ENCODE measurements around the gene IL17REL. TPM values are rescaled to one million over a fixed set of nuclear protein-coding genes. Genes with fewer than 3 reads are reported as not detected.

IL17REL gene
- total and polyA plus RNA-seq, 2 of the 13 experiments (the other 11 are each of a cell fraction or from before 2014, with no cell fraction given) = not detected

DNA sequence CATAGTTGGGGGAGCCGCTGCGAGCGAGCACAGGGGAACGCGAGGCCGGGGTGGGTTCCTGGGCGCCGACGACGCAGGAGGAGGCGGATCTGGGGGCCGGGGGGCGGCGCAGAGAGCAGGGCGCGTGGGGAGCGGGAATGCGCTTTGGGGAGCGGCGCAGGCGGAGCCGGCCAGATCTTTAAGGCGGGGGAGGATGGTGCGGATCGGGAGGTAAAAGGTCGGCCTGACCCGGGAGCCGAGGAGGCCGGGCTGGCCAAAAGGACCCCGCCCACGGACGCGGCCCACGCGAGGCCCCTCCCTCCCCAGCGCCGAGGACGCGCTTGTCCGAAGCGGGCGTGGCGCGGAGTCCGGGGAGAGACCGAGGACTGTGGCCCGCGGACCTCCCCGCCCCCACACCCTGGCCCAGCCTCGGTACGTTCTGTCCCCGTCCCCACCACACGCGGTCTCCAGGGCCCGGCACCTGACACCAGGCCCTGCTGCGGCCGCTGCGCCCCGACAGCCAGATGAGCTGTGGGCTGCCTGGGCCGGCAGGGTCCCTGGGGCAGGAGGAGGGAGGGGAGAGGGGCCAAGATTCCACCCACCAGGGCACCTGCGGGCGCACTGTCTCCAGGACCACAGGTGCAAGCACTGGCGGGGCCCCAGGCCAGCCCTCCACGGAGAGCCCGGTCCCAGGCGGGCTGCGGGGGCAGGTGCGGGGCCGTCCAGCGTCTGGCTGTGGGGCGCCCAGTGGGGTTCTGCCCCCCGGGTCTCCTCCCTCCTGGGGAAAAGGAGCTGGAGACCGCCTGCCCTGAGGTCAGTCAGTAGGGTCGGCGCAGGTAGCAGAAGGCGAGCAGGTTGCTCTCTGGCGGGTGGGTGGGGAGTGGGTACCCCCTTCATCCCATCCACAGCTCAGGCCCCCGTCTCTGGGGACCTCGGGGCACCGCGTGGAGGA, 41.1 kb downstream of the IL17REL start (continued):
- TF ChIP-seq, protein P1, sequence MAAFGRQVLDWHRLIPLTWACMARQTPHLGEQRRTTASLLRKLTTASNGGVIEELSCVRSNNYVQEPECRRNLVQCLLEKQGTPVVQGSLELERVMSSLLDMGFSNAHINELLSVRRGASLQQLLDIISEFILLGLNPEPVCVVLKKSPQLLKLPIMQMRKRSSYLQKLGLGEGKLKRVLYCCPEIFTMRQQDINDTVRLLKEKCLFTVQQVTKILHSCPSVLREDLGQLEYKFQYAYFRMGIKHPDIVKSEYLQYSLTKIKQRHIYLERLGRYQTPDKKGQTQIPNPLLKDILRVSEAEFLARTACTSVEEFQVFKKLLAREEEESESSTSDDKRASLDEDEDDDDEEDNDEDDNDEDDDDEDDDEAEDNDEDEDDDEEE (CRISPR knock-in tag; IDR thresholded peaks at IDR 0.05) = no peak
- no peak; the same call in 1 of the 2 replicates for TF ChIP-seq ZNF891 (CRISPR knock-in tag; IDR thresholded peaks at IDR 0.05)
- no peak for TF ChIP-seq ZNF121 (CRISPR knock-in tag; IDR thresholded peaks at IDR 0.05)
- TF ChIP-seq CBX2 (IDR thresholded peaks at IDR 0.05; ENCODE audit: low read depth, low read length) = no peak
- TF ChIP-seq CBX2 (CRISPR knock-in tag; IDR thresholded peaks at IDR 0.05; ENCODE audit: low read depth) = no peak
- TF ChIP-seq RNF2 (conservative IDR thresholded peaks at IDR 0.05; ENCODE audit: low read depth) = peak; percentile 64; the same call in 1 of the 2 replicates
- no peak for TF ChIP-seq PHF20 (CRISPR knock-in tag; IDR thresholded peaks at IDR 0.05)
- TF ChIP-seq ZNF598 (CRISPR knock-in tag; IDR thresholded peaks at IDR 0.05; ENCODE audit: borderline replicate concordance) = no peak
- TF ChIP-seq, protein P2, sequence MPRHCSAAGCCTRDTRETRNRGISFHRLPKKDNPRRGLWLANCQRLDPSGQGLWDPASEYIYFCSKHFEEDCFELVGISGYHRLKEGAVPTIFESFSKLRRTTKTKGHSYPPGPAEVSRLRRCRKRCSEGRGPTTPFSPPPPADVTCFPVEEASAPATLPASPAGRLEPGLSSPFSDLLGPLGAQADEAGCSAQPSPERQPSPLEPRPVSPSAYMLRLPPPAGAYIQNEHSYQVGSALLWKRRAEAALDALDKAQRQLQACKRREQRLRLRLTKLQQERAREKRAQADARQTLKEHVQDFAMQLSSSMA (CRISPR knock-in tag; IDR thresholded peaks at IDR 0.05) = no peak
- no peak for TF ChIP-seq ZNF879 (CRISPR knock-in tag; IDR thresholded peaks at IDR 0.05)
- TF ChIP-seq KLF16 (CRISPR knock-in tag; IDR thresholded peaks at IDR 0.05) = no peak
- TF ChIP-seq FLYWCH1 (CRISPR knock-in tag; IDR thresholded peaks at IDR 0.05) = 0 out of 2 replicates have a peak, but pooled peaks have one; percentile 39
- TF ChIP-seq, protein P3, sequence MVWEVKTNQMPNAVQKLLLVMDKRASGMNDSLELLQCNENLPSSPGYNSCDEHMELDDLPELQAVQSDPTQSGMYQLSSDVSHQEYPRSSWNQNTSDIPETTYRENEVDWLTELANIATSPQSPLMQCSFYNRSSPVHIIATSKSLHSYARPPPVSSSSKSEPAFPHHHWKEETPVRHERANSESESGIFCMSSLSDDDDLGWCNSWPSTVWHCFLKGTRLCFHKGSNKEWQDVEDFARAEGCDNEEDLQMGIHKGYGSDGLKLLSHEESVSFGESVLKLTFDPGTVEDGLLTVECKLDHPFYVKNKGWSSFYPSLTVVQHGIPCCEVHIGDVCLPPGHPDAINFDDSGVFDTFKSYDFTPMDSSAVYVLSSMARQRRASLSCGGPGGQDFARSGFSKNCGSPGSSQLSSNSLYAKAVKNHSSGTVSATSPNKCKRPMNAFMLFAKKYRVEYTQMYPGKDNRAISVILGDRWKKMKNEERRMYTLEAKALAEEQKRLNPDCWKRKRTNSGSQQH (CRISPR knock-in tag; IDR thresholded peaks at IDR 0.05; ENCODE audit: low read depth) = no peak
- TF ChIP-seq HNRNPLL (IDR thresholded peaks at IDR 0.05; ENCODE audit: low read depth, low read length, poor library complexity, severe bottlenecking) = peak; percentile 81
- TF ChIP-seq ZNF788 (CRISPR knock-in tag; IDR thresholded peaks at IDR 0.05; ENCODE audit: borderline replicate concordance) = no peak
- TF ChIP-seq, protein P4, sequence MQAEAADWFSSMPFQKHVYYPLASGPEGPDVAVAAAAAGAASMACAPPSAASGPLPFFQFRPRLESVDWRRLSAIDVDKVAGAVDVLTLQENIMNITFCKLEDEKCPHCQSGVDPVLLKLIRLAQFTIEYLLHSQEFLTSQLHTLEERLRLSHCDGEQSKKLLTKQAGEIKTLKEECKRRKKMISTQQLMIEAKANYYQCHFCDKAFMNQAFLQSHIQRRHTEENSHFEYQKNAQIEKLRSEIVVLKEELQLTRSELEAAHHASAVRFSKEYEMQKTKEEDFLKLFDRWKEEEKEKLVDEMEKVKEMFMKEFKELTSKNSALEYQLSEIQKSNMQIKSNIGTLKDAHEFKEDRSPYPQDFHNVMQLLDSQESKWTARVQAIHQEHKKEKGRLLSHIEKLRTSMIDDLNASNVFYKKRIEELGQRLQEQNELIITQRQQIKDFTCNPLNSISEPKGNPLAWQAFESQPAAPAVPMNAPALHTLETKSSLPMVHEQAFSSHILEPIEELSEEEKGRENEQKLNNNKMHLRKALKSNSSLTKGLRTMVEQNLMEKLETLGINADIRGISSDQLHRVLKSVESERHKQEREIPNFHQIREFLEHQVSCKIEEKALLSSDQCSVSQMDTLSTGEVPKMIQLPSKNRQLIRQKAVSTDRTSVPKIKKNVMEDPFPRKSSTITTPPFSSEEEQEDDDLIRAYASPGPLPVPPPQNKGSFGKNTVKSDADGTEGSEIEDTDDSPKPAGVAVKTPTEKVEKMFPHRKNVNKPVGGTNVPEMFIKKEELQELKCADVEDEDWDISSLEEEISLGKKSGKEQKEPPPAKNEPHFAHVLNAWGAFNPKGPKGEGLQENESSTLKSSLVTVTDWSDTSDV (CRISPR knock-in tag; IDR thresholded peaks at IDR 0.05) = no peak
- TF ChIP-seq, protein P5, sequence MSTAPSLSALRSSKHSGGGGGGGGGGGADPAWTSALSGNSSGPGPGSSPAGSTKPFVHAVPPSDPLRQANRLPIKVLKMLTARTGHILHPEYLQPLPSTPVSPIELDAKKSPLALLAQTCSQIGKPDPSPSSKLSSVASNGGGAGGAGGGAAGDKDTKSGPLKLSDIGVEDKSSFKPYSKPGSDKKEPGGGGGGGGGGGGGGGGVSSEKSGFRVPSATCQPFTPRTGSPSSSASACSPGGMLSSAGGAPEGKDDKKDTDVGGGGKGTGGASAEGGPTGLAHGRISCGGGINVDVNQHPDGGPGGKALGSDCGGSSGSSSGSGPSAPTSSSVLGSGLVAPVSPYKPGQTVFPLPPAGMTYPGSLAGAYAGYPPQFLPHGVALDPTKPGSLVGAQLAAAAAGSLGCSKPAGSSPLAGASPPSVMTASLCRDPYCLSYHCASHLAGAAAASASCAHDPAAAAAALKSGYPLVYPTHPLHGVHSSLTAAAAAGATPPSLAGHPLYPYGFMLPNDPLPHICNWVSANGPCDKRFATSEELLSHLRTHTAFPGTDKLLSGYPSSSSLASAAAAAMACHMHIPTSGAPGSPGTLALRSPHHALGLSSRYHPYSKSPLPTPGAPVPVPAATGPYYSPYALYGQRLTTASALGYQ (CRISPR knock-in tag; IDR thresholded peaks at IDR 0.05) = no peak
- TF ChIP-seq SP4 (CRISPR knock-in tag; IDR thresholded peaks at IDR 0.05) = no peak; the same call in 1 of the 2 replicates

Data from HepG2 (cell line).